ENCODE measurements around the gene NISCH.

Gene NISCH

GRCh38 chr3:52489453-52489852, 34.0 kb downstream of the NISCH start:
- H3K4me1 ChIP-seq (ENCODE audit: control insufficient read depth, low read length), result no peaks in the 10 kb centered on the region
- peaks cover 64% of the 10 kb centered on the region for H3K36me3 ChIP-seq (ENCODE audit: control insufficient read depth, low read length)
- H3K4me2 ChIP-seq (ENCODE audit: low read length), result no peak overlapping the region
- TF ChIP-seq EZH2phosphoT487 (IDR thresholded peaks at IDR 0.05; ENCODE audit: borderline replicate concordance, low read length) (no peak), CTCF (IDR thresholded peaks at IDR 0.05; ENCODE audit: low read depth, low read length, poor library complexity, severe bottlenecking) (no peak)
- H3K9me2 ChIP-seq (replicated peaks; ENCODE audit: control insufficient read depth, low read length), result no peaks in the 10 kb centered on the region
- no peak overlapping the region for H3K4me3 ChIP-seq (ENCODE audit: low read length)
- no peak overlapping the region for H3K27ac ChIP-seq (ENCODE audit: low read depth, low read length)
- H3K27me3 ChIP-seq (ENCODE audit: control insufficient read depth, low read length), result no peaks in the 10 kb centered on the region
- H4K20me1 ChIP-seq (ENCODE audit: control insufficient read depth, insufficient read depth, low read depth, low read length), result no peaks in the 10 kb centered on the region
- no peaks in the 10 kb centered on the region for H3F3A ChIP-seq (ENCODE audit: control insufficient read depth, insufficient read depth)
- H3K9me3 ChIP-seq (ENCODE audit: control insufficient read depth, insufficient read depth, low read length), result no peaks in the 10 kb centered on the region
- H3K79me2 ChIP-seq (ENCODE audit: control insufficient read depth, low read length), result no peaks in the 10 kb centered on the region

DNA sequence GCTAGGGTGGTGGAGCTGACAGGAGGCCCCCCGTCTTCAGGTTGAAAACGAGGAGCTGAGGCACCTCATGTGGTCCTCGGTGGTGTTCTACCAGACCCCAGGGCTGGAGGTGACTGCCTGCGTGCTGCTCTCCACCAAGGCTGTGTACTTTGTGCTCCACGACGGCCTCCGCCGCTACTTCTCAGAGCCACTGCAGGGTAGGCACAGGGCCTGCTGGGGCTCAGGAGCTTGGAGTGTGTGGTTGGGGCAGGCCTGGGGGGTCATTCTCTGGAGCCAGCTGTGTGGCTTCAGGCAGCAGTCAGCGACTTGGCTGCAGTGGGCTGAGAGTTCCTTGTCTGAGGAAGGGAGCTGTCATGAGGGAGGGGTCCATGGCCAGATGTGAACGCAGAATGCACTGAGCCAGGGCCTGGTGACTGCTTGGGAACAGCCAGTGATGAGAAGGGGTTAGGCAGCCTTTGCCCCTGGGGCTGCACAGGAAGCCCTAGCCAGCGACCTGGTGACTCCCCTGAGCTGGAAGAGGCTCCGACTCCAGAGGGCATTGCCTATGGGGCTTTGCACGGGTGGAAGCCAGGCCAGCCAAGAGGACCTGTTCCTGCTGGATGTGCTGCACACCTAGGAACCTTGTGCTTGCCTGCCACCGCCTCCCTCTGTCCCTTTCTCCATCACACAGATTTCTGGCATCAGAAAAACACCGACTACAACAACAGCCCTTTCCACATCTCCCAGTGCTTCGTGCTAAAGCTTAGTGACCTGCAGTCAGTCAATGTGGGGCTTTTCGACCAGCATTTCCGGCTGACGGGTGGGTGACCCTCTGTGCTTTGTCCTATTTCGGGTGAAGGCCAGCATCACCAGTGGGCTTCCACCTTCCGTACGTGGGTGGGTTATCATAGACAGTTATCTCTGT, 34.9 kb downstream of the NISCH start:
- peaks cover 60% of the 10 kb centered on the region for H3K36me3 ChIP-seq (ENCODE audit: control insufficient read depth, low read length)
- no peaks in the 10 kb centered on the region for H3F3A ChIP-seq (ENCODE audit: control insufficient read depth, insufficient read depth)
- no peaks in the 10 kb centered on the region for H3K9me2 ChIP-seq (replicated peaks; ENCODE audit: control insufficient read depth, low read length)
- no peaks in the 10 kb centered on the region for H3K27me3 ChIP-seq (ENCODE audit: control insufficient read depth, low read length)
- H3K4me3 ChIP-seq (ENCODE audit: low read length), result no peak overlapping the region
- no peak overlapping the region for H3K4me2 ChIP-seq (ENCODE audit: low read length)
- H3K27ac ChIP-seq (ENCODE audit: low read depth, low read length), result no peak overlapping the region
- no peaks in the 10 kb centered on the region for H4K20me1 ChIP-seq (ENCODE audit: control insufficient read depth, insufficient read depth, low read depth, low read length)
- no peaks in the 10 kb centered on the region for H3K4me1 ChIP-seq (ENCODE audit: control insufficient read depth, low read length)
- H3K9me3 ChIP-seq (ENCODE audit: control insufficient read depth, insufficient read depth, low read length), result no peaks in the 10 kb centered on the region
- no peak for TF ChIP-seq EZH2phosphoT487 (IDR thresholded peaks at IDR 0.05; ENCODE audit: borderline replicate concordance, low read length)
- TF ChIP-seq CTCF (IDR thresholded peaks at IDR 0.05; ENCODE audit: low read depth, low read length, poor library complexity, severe bottlenecking), result no peak
- H3K79me2 ChIP-seq (ENCODE audit: control insufficient read depth, low read length), result no peaks in the 10 kb centered on the region

DNA sequence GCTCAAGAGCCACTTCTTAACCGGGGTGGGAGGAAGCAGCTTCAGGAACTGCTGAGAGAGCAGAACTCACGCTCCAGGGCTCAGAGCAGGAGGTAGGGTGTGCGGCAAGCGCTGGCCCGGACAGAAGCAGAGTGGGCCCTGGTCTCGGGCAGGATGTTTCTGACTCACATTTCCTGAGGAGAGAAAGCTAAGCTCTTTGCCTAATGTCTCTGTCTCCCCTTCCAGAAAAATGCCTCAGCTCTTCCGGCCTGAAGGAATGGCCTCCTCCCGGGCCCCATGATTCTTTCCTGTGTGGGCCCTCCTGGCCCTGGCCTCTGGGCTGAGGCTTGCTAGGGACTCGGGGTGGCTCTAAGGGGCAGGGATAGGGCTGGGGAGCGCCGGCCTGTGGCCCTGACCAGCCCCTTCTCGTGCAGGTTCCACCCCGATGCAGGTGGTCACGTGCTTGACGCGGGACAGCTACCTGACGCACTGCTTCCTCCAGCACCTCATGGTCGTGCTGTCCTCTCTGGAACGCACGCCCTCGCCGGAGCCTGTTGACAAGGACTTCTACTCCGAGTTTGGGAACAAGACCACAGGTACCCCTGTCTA, 35.6 kb downstream of the NISCH start:
- peaks cover 54% of the 10 kb centered on the region for H3K36me3 ChIP-seq (ENCODE audit: control insufficient read depth, low read length)
- H3K79me2 ChIP-seq (ENCODE audit: control insufficient read depth, low read length), result no peaks in the 10 kb centered on the region
- H3K4me3 ChIP-seq (ENCODE audit: low read length), result no peak overlapping the region
- no peaks in the 10 kb centered on the region for H4K20me1 ChIP-seq (ENCODE audit: control insufficient read depth, insufficient read depth, low read depth, low read length)
- H3K27ac ChIP-seq (ENCODE audit: low read depth, low read length), result no peak overlapping the region
- H3K4me2 ChIP-seq (ENCODE audit: low read length), result no peak overlapping the region
- TF ChIP-seq EZH2phosphoT487 (IDR thresholded peaks at IDR 0.05; ENCODE audit: borderline replicate concordance, low read length), result no peak
- TF ChIP-seq CTCF (IDR thresholded peaks at IDR 0.05; ENCODE audit: low read depth, low read length, poor library complexity, severe bottlenecking), result no peak
- H3F3A ChIP-seq (ENCODE audit: control insufficient read depth, insufficient read depth), result no peaks in the 10 kb centered on the region
- H3K27me3 ChIP-seq (ENCODE audit: control insufficient read depth, low read length), result no peaks in the 10 kb centered on the region
- no peaks in the 10 kb centered on the region for H3K4me1 ChIP-seq (ENCODE audit: control insufficient read depth, low read length)
- H3K9me3 ChIP-seq (ENCODE audit: control insufficient read depth, insufficient read depth, low read length), result no peaks in the 10 kb centered on the region
- no peaks in the 10 kb centered on the region for H3K9me2 ChIP-seq (replicated peaks; ENCODE audit: control insufficient read depth, low read length)

Data from DOHH2 (cell line).